Anterior cingulate cortex (tissue), 58 donors: Measurements from ENCODE around the gene COX7A2.

Source experiments
- DNase-seq, 58 donors: peaks; one replicate each; lab custom pipeline; 2025; lab: John Stamatoyannopoulos, UW

The COX7A2 gene, protein sequence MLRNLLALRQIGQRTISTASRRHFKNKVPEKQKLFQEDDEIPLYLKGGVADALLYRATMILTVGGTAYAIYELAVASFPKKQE

DNA sequence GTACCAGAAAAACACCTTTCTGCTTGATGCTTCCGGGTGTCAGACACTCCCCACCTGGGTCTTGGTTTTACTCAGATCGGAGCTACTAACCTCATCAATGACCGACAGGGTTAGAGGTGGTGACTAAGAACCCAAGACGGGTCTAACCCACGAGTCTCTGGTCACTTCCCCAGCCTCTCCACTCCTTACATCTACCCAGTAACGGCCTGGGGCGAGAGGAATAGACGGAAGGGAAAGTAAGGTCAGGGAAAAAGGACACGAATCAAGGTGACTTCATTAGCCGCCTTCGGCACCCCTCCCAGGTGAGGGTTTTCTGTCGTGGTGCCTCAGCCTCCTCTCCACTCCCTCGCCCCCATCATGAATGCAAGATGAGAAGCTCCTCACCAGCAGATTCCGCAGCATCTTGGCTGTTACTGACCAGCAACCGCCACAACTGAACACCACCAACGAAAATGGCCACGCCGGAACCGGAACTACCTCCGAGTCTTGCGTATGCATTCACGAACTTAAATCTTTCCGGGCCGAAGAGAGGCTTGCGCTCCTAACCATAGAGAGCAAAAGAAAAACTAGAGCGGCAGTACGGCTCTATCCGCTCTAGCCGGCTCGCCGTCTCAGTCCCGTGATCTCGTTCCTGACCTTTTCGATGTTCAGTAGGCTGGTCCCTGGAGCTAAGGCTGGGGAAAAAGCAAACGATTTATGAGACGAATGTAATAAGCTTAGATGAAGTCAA lies at the start of gene COX7A2:
Gene COX7A2 (minus strand): TSS at position 469 of the 730 bp plus-strand sequence. CDS start 67 bp downstream, at position 402.
- DNase-seq = peak; percentile 51 to 97 (median 90)

DNA sequence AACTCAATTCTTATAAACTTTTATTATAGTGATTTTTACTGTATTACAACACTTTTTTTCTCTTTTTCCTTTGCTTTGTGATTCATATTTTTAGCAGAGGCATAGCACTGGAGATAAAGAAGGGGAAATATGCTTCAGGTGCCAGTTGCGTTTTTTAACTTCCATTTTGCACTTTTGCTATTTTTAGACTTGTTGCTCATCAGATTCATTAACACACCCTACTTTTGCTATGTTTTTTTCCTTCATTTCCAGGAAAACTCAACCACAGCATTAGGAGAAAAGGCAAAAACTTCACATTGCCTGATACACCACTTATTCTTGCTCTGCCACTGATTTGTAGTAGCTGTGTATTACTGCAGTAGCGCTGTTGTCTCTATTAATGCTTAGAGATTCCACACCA lies 49.0 kb upstream of the COX7A2 start:
- no peak for DNase-seq

- DNase-seq = no peak
Observed at GRCh38 chr6:75291744-75292143, 48.1 kb upstream of the COX7A2 start.

DNA sequence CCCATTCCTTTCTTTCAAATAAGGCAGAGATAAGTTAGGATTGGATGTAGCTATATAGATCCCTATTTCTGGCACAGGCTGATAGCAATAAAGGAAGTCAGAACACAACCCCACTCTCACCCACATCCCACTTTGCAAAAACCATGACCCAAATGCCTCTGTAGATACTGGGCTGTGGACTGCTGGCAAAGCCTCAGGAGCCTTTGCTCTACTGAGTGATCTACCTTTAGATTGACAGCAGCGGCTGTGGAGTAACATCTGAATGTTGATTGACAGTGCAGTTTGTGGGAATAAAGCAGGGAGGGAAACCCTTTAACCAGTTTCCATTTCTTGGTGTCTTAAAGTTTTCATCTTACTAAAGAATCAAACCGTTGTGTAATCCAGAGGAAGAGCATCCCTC lies 47.7 kb upstream of the COX7A2 start:
- peak in 1 of 58 donors; percentile 1 for DNase-seq

GRCh38 chr6:75290136-75290945 lies 46.7 kb upstream of the COX7A2 start:
- DNase-seq = peak in 48 of 58 donors; percentile 2 to 90 (median 42)

DNA sequence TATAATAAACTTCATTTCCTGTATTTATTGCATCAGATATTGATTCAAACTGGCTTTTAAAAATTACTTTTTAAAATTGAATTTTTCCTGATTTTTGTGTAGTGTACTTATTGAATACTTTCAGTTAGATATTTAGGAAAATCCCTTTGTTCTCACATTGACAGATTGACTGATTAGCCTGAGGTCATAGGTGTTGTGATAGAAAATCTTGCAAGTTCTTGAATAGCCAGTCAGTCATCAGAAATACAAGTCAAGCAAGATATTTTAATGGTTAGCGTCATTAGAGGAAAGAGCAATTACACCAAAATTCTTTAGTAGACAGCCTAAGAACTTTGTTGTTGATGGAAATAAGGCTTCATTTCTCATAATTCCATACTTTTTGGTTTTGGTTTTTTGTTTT lies 44.4 kb upstream of the COX7A2 start:
- DNase-seq = no peak

DNA sequence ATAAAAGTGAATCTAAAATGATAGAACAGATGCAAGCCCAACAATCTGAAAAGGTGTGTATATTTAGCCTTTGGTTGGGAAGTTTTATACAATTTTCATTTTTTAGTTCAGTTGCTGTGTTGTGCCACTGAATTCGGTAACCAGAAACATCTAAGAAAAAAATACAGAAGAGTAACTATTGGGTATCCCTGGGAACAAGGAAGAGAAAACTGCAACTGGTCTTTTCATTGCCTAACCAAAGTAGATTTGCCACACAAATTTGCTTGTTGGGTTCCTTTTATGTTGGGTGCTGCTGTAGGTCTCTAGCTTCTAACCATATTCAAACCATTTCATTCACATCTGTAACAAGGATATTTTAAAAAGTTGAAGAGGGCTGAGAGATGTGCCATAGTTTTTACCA lies 43.8 kb upstream of the COX7A2 start:
- DNase-seq = no peak

DNA sequence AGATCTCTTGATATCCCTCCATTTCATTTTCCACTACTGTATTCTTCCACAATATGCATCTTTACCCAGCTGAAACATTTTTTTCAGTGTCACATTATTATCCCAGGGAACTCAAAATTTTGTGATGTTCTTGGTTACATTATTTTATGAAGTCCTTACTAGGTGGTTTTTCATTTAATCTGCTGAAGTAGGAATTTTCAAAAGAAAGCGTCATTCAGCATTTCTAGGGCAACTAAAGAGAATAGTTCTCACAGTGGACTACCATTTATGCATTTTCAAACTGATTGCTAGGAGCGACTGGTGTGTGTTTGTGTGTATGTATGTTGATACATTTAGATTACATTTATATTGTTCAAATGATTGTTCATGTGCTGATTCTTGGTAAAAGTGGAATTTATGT lies 43.4 kb upstream of the COX7A2 start:
- DNase-seq = no peak

DNA sequence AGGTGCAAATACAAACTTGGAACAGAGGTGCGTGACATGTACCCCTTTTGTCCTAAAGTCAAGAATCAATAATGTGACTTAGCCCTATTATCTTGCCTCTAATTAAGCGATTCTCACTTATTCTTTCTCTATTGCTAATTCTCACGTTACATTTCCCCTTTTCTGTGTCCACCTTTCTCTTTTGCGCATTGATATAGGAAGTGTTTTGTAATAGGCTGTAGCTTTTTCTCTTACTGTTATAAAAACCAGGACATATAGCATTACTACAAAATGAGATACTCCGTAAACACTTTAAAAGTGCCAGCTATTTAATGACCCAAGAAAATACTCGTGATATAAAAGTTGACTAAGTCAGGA lies 41.7 kb upstream of the COX7A2 start:
- peak in 1 of 58 donors; percentile 30 for DNase-seq

DNA sequence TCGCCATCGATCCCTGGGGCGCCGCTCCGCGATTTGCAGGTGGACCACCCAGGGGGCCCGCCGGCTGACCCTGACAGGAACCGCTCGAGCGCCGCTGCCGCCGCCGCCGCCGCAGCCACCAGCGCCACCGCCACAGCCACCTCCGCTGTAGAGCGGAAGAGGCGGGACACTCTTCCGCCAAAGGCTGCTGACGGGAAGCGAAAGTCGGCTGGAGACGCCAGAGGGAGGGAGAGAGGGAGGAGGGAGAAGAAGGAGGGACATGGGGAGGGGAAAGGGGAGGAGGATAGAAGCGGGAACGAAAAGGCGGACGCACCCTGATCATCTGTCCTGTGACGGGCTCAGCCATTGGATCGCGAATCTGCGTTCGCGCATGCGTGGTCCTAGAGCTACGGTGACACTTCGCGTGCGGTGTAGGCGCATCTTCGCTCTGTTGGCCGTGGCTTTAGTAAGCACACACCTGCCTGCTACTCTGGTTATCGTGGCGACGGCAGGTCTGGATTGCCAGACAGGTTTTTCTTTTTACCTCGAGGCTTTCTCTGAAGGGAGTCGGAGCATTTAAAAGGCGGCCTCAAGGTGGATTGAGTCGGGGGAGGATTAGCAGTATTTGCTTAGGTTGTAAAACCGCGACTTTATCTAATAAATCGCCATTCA lies 41.2 kb upstream of the COX7A2 start, which contains the start of gene TMEM30A:
Gene TMEM30A (minus strand): TSS at position 161 of the 651 bp plus-strand sequence. CDS start 154 bp downstream, at position 7.
- DNase-seq = peak; percentile 59 to 99 (median 96)

DNA sequence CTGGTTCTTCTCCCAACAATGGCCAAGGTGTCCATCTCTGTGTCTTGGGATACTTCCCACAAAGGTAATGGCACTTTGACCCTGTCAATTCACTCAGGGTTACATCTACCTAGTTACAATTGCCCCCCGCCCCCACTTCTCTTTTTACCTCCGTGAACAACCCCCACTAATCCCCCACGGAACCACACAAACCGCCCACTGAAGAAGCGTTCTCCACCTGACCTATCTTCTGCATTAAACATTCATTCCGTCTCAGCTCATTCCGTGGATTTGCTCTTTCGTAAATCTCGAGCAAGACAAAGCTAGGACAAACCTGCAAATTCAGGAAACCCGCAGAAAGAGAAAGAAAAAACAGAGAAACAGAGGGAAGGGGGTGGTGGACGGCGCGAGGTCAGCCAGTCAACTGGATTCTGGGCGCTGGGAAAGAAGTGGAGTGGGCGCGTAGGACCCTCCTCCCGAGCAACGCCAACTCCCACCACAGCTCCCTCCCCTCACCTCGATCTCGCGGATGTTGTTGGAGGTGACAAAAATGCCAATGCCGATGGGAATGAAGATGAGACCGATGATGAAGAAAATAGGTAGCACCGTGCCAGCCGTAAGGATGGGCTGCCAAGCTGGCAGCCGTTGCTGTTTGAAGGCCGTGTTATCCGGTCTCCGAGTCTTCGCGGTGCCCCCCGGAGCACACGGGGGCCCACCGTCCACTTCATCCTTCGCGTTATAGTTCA lies 40.5 kb upstream of the COX7A2 start:
- peak in 7 of 58 donors; percentile 33 to 66 (median 47) for DNase-seq

- no peak for DNase-seq
Observed at GRCh38 chr6:75282706-75283105, 39.1 kb upstream of the COX7A2 start.

- no peak for DNase-seq
Observed at GRCh38 chr6:75281653-75282052, 38.1 kb upstream of the COX7A2 start.

GRCh38 chr6:75280131-75280855 lies 36.7 kb upstream of the COX7A2 start:
- no peak for DNase-seq

GRCh38 chr6:75279418-75279817 lies 35.8 kb upstream of the COX7A2 start:
- DNase-seq = no peak

DNA sequence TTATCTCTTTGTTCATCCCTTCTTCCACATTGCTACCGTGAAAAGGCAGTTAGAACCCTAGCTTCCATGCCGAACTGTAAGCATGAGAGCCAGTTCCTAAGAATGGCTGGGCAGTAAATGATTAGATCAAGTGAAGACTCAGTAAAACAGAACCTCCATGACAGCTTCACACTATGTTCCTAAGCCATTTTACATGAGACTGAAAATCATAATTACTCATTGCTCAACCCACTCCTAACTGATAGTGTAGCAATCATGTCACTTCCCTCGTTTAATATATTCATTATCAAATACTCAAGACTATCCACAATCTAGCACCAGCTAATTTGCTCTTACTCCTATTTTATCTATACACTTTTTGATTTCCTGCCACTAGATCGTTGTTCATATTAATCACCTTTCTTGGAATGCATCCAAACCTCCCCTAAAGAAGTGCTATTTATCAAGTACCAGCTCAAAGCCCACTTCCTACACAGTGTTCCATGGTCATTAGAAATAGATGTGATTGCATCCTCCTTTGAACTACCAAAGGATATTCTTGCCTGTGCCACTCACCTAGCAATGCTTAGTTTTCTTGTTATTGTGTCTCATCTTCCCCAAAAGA lies 35.0 kb upstream of the COX7A2 start:
- no peak for DNase-seq

- no peak for DNase-seq
Observed at GRCh38 chr6:75275067-75275466, 31.5 kb upstream of the COX7A2 start.

- no peak for DNase-seq
Observed at GRCh38 chr6:75273009-75273408, 29.4 kb upstream of the COX7A2 start.
